ENCODE results near the gene USP32.

USP32 gene

DNA sequence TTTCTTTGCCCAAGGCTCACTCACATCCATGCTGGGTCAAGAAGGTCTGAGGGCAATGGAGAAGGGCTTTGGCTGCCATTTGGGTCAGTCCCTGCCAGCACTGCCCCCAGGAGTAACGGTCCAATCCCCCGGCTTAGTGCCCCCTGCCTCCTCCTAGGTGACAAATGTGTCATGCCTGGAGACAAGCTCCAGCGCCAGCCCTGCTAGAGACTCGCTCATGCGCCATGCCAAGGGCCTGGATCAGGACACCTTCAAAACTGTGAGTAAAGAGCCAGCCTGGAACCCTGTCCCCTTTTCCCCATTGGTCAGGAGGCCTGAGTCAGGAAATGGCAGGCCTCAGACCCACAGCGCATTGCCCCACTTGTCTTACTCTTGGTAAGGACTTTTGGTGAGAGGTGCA is 33.7 kb upstream of the USP32 start:
- TF ChIP-seq, protein P1, sequence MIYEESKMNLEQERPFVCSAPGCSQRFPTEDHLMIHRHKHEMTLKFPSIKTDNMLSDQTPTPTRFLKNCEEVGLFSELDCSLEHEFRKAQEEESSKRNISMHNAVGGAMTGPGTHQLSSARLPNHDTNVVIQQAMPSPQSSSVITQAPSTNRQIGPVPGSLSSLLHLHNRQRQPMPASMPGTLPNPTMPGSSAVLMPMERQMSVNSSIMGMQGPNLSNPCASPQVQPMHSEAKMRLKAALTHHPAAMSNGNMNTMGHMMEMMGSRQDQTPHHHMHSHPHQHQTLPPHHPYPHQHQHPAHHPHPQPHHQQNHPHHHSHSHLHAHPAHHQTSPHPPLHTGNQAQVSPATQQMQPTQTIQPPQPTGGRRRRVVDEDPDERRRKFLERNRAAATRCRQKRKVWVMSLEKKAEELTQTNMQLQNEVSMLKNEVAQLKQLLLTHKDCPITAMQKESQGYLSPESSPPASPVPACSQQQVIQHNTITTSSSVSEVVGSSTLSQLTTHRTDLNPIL (CRISPR knock-in tag; IDR thresholded peaks at IDR 0.05; ENCODE audit: low read depth), result no peak
- TF ChIP-seq PPARA (CRISPR knock-in tag; IDR thresholded peaks at IDR 0.05; ENCODE audit: borderline replicate concordance) (no peak), ZNF8 (CRISPR knock-in tag; IDR thresholded peaks at IDR 0.05) (no peak), ZNF565 (CRISPR knock-in tag; conservative IDR thresholded peaks at IDR 0.05; ENCODE audit: low read depth) (no peak), RARB (CRISPR knock-in tag; IDR thresholded peaks at IDR 0.05) (no peak), TOX (CRISPR knock-in tag; IDR thresholded peaks at IDR 0.05; ENCODE audit: borderline replicate concordance) (no peak), ZNF70 (CRISPR knock-in tag; IDR thresholded peaks at IDR 0.05) (no peak), ZFP3 (CRISPR knock-in tag; IDR thresholded peaks at IDR 0.05) (no peak), CSDC2 (CRISPR knock-in tag; IDR thresholded peaks at IDR 0.05) (no peak), BACH2 (CRISPR knock-in tag; IDR thresholded peaks at IDR 0.05; ENCODE audit: borderline replicate concordance) (no peak), TCF4 (CRISPR knock-in tag; IDR thresholded peaks at IDR 0.05; ENCODE audit: borderline replicate concordance) (no peak)
- TF ChIP-seq, protein P2, sequence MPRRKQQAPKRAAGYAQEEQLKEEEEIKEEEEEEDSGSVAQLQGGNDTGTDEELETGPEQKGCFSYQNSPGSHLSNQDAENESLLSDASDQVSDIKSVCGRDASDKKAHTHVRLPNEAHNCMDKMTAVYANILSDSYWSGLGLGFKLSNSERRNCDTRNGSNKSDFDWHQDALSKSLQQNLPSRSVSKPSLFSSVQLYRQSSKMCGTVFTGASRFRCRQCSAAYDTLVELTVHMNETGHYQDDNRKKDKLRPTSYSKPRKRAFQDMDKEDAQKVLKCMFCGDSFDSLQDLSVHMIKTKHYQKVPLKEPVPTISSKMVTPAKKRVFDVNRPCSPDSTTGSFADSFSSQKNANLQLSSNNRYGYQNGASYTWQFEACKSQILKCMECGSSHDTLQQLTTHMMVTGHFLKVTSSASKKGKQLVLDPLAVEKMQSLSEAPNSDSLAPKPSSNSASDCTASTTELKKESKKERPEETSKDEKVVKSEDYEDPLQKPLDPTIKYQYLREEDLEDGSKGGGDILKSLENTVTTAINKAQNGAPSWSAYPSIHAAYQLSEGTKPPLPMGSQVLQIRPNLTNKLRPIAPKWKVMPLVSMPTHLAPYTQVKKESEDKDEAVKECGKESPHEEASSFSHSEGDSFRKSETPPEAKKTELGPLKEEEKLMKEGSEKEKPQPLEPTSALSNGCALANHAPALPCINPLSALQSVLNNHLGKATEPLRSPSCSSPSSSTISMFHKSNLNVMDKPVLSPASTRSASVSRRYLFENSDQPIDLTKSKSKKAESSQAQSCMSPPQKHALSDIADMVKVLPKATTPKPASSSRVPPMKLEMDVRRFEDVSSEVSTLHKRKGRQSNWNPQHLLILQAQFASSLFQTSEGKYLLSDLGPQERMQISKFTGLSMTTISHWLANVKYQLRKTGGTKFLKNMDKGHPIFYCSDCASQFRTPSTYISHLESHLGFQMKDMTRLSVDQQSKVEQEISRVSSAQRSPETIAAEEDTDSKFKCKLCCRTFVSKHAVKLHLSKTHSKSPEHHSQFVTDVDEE (CRISPR knock-in tag; IDR thresholded peaks at IDR 0.05), result no peak
- no peak for ATAC-seq

DNA sequence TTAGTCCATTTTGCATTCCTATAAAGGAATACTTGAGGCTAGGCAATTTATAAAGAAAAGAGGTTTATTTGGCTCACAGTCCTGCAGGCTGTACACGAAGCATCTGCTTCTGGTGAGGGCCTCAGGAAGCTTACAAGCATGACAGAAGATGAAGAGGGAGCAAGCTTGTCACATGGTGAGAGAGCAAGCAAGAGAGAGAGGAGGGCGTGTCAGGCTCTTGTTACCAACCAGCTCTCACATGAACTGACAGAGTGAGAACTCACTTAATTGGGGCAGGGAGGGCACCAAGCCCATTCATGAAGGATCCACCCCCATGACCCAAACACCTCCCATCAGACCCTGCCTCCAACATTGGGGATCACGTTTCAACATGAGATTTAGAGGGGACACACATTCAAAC is 31.9 kb upstream of the USP32 start:
- no peak for ATAC-seq
- TF ChIP-seq ZFP3 (CRISPR knock-in tag; IDR thresholded peaks at IDR 0.05) (no peak), RARB (CRISPR knock-in tag; IDR thresholded peaks at IDR 0.05) (no peak), GLIS3 (CRISPR knock-in tag; IDR thresholded peaks at IDR 0.05) (no peak), ZNF8 (CRISPR knock-in tag; IDR thresholded peaks at IDR 0.05) (no peak), SNAI2 (CRISPR knock-in tag; IDR thresholded peaks at IDR 0.05) (no peak), ESRRG (CRISPR knock-in tag; IDR thresholded peaks at IDR 0.05) (no peak)
- TF ChIP-seq, protein P1 (CRISPR knock-in tag; IDR thresholded peaks at IDR 0.05; ENCODE audit: low read depth), result no peak

DNA sequence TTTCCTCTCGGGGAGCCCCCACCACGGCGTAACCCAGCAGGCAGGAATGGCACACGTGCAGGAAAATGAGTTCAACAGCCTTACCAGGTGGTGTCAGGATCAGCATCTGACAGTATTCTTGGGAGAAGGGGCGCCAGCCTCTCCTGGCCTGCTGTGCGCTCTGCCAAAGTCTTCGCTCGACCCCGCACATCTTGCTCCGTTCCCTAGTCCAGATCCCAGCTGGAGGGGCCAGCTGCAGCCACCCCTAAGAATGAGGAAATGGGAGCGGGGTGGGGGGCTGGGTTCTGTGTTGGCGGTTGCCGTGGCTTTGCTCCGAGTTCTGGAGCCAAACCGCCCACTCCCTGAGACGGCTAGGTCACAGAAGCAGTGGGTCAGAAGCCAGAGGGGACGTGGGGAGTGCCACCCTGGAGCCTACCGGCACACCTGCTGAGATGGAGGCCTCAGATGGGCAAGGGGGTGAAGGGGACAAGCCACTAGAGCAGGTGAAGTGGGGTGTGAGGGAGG is 30.3 kb upstream of the USP32 start, which contains the start of gene CHCT1:
Gene CHCT1 (plus strand): TSS at position 328 of the 504 bp plus-strand sequence. CDS start 104 bp downstream, at position 432.
- TF ChIP-seq, protein P3, sequence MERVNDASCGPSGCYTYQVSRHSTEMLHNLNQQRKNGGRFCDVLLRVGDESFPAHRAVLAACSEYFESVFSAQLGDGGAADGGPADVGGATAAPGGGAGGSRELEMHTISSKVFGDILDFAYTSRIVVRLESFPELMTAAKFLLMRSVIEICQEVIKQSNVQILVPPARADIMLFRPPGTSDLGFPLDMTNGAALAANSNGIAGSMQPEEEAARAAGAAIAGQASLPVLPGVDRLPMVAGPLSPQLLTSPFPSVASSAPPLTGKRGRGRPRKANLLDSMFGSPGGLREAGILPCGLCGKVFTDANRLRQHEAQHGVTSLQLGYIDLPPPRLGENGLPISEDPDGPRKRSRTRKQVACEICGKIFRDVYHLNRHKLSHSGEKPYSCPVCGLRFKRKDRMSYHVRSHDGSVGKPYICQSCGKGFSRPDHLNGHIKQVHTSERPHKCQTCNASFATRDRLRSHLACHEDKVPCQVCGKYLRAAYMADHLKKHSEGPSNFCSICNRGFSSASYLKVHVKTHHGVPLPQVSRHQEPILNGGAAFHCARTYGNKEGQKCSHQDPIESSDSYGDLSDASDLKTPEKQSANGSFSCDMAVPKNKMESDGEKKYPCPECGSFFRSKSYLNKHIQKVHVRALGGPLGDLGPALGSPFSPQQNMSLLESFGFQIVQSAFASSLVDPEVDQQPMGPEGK (CRISPR knock-in tag; IDR thresholded peaks at IDR 0.05; ENCODE audit: borderline replicate concordance), result no peak
- TF ChIP-seq ZFP30 (CRISPR knock-in tag; IDR thresholded peaks at IDR 0.05) (no peak), ESRRG (CRISPR knock-in tag; IDR thresholded peaks at IDR 0.05) (no peak), GLIS3 (CRISPR knock-in tag; IDR thresholded peaks at IDR 0.05) (no peak), SNAI2 (CRISPR knock-in tag; IDR thresholded peaks at IDR 0.05) (no peak), ZNF565 (CRISPR knock-in tag; conservative IDR thresholded peaks at IDR 0.05; ENCODE audit: low read depth) (no peak), OSR1 (CRISPR knock-in tag; IDR thresholded peaks at IDR 0.05) (no peak), ZNF8 (CRISPR knock-in tag; IDR thresholded peaks at IDR 0.05) (no peak), ISL1 (CRISPR knock-in tag; IDR thresholded peaks at IDR 0.05) (no peak), RARB (CRISPR knock-in tag; IDR thresholded peaks at IDR 0.05) (no peak), ZFP3 (CRISPR knock-in tag; IDR thresholded peaks at IDR 0.05) (no peak), ARNTL (CRISPR knock-in tag; IDR thresholded peaks at IDR 0.05; ENCODE audit: borderline replicate concordance, low read depth) (no peak), CSDC2 (CRISPR knock-in tag; IDR thresholded peaks at IDR 0.05) (no peak)
- TF ChIP-seq, protein P1 (CRISPR knock-in tag; IDR thresholded peaks at IDR 0.05; ENCODE audit: low read depth), result no peak
- TF ChIP-seq, protein P2 (CRISPR knock-in tag; IDR thresholded peaks at IDR 0.05), result no peak
- TF ChIP-seq, protein P4, sequence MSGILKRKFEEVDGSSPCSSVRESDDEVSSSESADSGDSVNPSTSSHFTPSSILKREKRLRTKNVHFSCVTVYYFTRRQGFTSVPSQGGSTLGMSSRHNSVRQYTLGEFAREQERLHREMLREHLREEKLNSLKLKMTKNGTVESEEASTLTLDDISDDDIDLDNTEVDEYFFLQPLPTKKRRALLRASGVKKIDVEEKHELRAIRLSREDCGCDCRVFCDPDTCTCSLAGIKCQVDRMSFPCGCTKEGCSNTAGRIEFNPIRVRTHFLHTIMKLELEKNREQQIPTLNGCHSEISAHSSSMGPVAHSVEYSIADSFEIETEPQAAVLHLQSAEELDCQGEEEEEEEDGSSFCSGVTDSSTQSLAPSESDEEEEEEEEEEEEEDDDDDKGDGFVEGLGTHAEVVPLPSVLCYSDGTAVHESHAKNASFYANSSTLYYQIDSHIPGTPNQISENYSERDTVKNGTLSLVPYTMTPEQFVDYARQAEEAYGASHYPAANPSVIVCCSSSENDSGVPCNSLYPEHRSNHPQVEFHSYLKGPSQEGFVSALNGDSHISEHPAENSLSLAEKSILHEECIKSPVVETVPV (CRISPR knock-in tag; IDR thresholded peaks at IDR 0.05), result no peak
- TF ChIP-seq, protein P5, sequence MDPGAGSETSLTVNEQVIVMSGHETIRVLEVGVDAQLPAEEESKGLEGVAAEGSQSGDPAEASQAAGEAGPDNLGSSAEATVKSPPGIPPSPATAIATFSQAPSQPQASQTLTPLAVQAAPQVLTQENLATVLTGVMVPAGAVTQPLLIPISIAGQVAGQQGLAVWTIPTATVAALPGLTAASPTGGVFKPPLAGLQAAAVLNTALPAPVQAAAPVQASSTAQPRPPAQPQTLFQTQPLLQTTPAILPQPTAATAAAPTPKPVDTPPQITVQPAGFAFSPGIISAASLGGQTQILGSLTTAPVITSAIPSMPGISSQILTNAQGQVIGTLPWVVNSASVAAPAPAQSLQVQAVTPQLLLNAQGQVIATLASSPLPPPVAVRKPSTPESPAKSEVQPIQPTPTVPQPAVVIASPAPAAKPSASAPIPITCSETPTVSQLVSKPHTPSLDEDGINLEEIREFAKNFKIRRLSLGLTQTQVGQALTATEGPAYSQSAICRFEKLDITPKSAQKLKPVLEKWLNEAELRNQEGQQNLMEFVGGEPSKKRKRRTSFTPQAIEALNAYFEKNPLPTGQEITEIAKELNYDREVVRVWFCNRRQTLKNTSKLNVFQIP (CRISPR knock-in tag; IDR thresholded peaks at IDR 0.05; ENCODE audit: borderline replicate concordance, low read depth), result no peak
- no peak for ATAC-seq
